Measurements from ENCODE around the gene FARP2. TPM values are rescaled to one million over a fixed set of nuclear protein-coding genes. Genes with fewer than 3 reads are reported as not detected.

Gene FARP2
- total RNA-seq, 4 donors from 2014 or later = 26.8 to 37.9 (median 30.2) TPM

GRCh38 chr2:241498115-241499070 lies 142.3 kb downstream of the FARP2 start:
- no peak for DNase-seq (ENCODE audit: extremely low spot score)
- WGBS = 92% methylated on average over 6 of the region's 36 CpGs

DNA sequence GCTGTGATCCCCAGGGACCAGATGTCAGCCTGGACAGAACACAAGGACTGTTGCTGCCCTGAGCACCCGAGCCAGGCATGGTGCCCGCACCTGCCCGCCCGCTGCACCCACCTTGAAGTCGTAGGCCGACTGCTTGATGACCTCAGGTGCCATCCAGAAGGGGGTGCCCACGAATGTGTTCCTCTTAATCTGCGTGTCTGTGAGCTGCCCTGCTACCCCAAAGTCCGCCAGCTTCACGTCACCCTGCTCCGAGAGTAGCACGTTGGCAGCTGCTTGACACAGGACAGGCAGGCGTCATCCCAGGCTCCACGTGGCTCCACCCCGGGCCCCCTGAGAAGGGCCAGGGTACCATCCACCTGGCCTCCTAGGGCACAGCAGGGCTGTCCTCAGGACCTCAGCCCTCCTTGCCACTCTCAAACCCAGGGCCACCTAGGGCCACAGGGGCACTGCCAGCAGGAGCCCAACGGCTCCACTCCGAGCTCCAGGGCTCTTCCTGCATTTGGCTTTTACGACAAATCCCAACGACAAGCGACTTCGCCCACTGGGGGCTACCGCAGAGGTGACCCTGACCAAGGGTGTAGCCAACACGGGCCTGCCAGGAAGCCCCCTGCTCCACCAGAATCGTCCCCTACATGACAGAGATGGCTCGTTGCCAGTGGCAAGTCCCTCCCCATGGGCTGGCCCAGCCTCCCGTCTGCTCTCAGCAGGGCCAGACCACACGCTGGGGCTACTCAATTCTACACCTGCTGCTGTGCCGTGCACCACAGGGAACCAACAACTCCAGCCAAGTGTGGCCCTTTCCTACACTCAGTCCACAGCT lies 143.3 kb downstream of the FARP2 start:
- Histone ChIP-seq H3K4me3 (no peak overlapping the region), H3K36me3 (peaks cover 38 to 85% (median 80%) of the 10 kb centered on the region in 4 donors), H3K9me3 (no peaks in the 10 kb centered on the region), H3K4me1 (peaks cover 0 to 3% (median 0%) of the 10 kb centered on the region in 4 donors), H3K27ac (replicated peaks in 1 of 4) (no peak overlapping the region), H3K27me3 (no peaks in the 10 kb centered on the region)
- no peak for DNase-seq (ENCODE audit: extremely low spot score)
- 89% methylated on average over 19 of the region's 28 CpGs for WGBS
- no peak for TF ChIP-seq POLR2A (IDR thresholded peaks at IDR 0.05; ENCODE audit: low read depth)
- no peak for TF ChIP-seq EP300 (IDR thresholded peaks at IDR 0.05)
- no peak for TF ChIP-seq POLR2AphosphoS5 (IDR thresholded peaks at IDR 0.05)
- TF ChIP-seq, protein P1, sequence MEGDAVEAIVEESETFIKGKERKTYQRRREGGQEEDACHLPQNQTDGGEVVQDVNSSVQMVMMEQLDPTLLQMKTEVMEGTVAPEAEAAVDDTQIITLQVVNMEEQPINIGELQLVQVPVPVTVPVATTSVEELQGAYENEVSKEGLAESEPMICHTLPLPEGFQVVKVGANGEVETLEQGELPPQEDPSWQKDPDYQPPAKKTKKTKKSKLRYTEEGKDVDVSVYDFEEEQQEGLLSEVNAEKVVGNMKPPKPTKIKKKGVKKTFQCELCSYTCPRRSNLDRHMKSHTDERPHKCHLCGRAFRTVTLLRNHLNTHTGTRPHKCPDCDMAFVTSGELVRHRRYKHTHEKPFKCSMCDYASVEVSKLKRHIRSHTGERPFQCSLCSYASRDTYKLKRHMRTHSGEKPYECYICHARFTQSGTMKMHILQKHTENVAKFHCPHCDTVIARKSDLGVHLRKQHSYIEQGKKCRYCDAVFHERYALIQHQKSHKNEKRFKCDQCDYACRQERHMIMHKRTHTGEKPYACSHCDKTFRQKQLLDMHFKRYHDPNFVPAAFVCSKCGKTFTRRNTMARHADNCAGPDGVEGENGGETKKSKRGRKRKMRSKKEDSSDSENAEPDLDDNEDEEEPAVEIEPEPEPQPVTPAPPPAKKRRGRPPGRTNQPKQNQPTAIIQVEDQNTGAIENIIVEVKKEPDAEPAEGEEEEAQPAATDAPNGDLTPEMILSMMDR (IDR thresholded peaks at IDR 0.05) = no peak
- intact Hi-C loops (cut with DNase I) = no loop called here

More at GRCh38 chr2:241498115-241499070, 142.3 kb downstream of the FARP2 start:
- H3K36me3 ChIP-seq = peaks cover 38 to 94% (median 86%) of the 10 kb centered on the region in 4 donors
- H3K27me3 ChIP-seq = no peaks in the 10 kb centered on the region
- H3K4me3 ChIP-seq = no peak overlapping the region
- H3K4me1 ChIP-seq = no peaks in the 10 kb centered on the region
- TF ChIP-seq, protein P1 (IDR thresholded peaks at IDR 0.05) = no peak
- H3K9me3 ChIP-seq = no peaks in the 10 kb centered on the region
- H3K27ac ChIP-seq (replicated peaks in 1 of 4) = no peak overlapping the region
- intact Hi-C loops (cut with DNase I) = no loop called here

GRCh38 chr2:241500016-241500415 lies 143.9 kb downstream of the FARP2 start:
- no peaks in the 10 kb centered on the region for H3K27me3 ChIP-seq
- 92% methylated on average over 5 of the region's 10 CpGs for WGBS
- H3K4me3 ChIP-seq = no peak overlapping the region
- H3K36me3 ChIP-seq = peaks cover 36 to 78% (median 73%) of the 10 kb centered on the region in 4 donors
- H3K27ac ChIP-seq (replicated peaks in 1 of 4) = no peak overlapping the region
- H3K4me1 ChIP-seq = peaks cover under 1 to 10% (median 2%) of the 10 kb centered on the region in 4 donors
- TF ChIP-seq, protein P1 (IDR thresholded peaks at IDR 0.05) = no peak
- TF ChIP-seq POLR2AphosphoS5 (IDR thresholded peaks at IDR 0.05) (no peak), POLR2A (IDR thresholded peaks at IDR 0.05; ENCODE audit: low read depth) (no peak), EP300 (IDR thresholded peaks at IDR 0.05) (no peak)
- no peaks in the 10 kb centered on the region for H3K9me3 ChIP-seq
- no peak for DNase-seq (ENCODE audit: extremely low spot score)
- intact Hi-C loops (cut with DNase I) = no loop called here

- no peak for DNase-seq (ENCODE audit: extremely low spot score)
- H3K4me3 ChIP-seq = no peak overlapping the region
- peaks cover 5 to 15% (median 6%) of the 10 kb centered on the region in 4 donors for H3K4me1 ChIP-seq
- H3K36me3 ChIP-seq = peaks cover 31 to 73% (median 68%) of the 10 kb centered on the region in 4 donors
- no peak for TF ChIP-seq POLR2A (IDR thresholded peaks at IDR 0.05; ENCODE audit: low read depth)
- TF ChIP-seq POLR2AphosphoS5 (IDR thresholded peaks at IDR 0.05) = no peak
- TF ChIP-seq EP300 (IDR thresholded peaks at IDR 0.05) = no peak
- TF ChIP-seq, protein P1 (IDR thresholded peaks at IDR 0.05) = no peak
- H3K27ac ChIP-seq (replicated peaks in 1 of 4) = no peak overlapping the region
- intact Hi-C loops (cut with DNase I) = no loop called here
- no peaks in the 10 kb centered on the region for H3K9me3 ChIP-seq
- no peaks in the 10 kb centered on the region for H3K27me3 ChIP-seq
- 91% methylated on average over 10 of the region's 12 CpGs for WGBS
Measured at GRCh38 chr2:241500431-241500975, 144.4 kb downstream of the FARP2 start.

Measured in esophagus muscularis mucosa (tissue), 4 donors.